Measurements from ENCODE around the gene ZHX3. TPM values are rescaled to one million over a fixed set of nuclear protein-coding genes. Genes with fewer than 3 reads are reported as not detected.

Gene ZHX3
- total RNA-seq, 4 donors from 2014 or later = 89.3 to 173 (median 156) TPM

DNA sequence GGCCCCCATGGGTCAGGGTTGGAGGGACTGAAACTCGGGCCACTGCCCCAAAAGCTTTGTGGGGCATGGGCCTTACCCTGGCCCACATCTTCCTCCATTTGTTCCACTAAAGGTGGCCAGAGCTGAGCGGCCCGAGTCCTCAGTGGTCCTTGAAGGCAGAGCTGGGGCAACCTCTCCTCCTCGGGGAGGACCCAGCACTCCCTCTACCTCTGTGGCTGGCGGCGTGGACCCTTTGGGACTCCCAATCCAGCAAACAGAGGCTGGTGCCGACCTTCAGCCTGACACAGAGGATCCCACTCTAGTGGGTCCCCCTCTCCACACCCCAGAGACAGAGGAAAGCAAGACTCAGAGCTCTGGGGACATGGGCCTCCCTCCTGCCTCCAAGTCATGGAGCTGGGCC, 32.4 kb upstream of the ZHX3 start:
- Histone ChIP-seq H3K27ac (replicated peaks in 1 of 4) (no peak overlapping the region), H3K4me1 (no peaks in the 10 kb centered on the region), H3K9me3 (no peaks in the 10 kb centered on the region), H3K27me3 (no peaks in the 10 kb centered on the region), H3K36me3 (peaks cover 3 to 82% (median 49%) of the 10 kb centered on the region in 4 donors), H3K4me3 (no peak overlapping the region)
- 100% methylated on average over 2 of the region's 7 CpGs for WGBS
- no peak for DNase-seq (ENCODE audit: extremely low spot score)
- TF ChIP-seq POLR2A (IDR thresholded peaks at IDR 0.05; ENCODE audit: low read depth) (no peak), EP300 (IDR thresholded peaks at IDR 0.05) (no peak), POLR2AphosphoS5 (IDR thresholded peaks at IDR 0.05) (no peak)
- TF ChIP-seq, protein P1, sequence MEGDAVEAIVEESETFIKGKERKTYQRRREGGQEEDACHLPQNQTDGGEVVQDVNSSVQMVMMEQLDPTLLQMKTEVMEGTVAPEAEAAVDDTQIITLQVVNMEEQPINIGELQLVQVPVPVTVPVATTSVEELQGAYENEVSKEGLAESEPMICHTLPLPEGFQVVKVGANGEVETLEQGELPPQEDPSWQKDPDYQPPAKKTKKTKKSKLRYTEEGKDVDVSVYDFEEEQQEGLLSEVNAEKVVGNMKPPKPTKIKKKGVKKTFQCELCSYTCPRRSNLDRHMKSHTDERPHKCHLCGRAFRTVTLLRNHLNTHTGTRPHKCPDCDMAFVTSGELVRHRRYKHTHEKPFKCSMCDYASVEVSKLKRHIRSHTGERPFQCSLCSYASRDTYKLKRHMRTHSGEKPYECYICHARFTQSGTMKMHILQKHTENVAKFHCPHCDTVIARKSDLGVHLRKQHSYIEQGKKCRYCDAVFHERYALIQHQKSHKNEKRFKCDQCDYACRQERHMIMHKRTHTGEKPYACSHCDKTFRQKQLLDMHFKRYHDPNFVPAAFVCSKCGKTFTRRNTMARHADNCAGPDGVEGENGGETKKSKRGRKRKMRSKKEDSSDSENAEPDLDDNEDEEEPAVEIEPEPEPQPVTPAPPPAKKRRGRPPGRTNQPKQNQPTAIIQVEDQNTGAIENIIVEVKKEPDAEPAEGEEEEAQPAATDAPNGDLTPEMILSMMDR (IDR thresholded peaks at IDR 0.05) = no peak
- intact Hi-C loops (cut with DNase I) = loop anchor here (10.0 kb wide), 1 partner anchor 385 kb away; no protein-coding TSS in a partner anchor

DNA sequence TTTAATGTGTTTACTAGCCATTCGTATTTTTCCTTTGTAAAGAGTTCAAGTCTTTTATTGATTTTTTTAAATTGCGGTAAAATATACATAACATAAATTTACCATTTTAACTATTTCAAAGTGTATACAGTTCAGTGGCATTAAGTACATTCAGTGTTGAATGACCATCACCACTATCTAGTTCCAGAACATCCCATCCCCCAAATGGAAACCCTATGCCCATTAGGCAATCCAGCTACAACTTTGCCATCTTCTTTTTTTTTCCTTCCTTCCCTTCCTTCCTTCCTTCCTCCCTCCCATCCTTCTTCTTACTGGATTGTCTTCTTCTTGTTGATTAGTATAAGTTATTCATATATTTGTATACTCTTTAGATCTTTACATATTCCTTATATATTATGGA, 31.7 kb upstream of the ZHX3 start:
- Histone ChIP-seq H3K27me3 (no peaks in the 10 kb centered on the region), H3K27ac (replicated peaks in 1 of 4) (no peak overlapping the region), H3K36me3 (peaks cover 3 to 78% (median 47%) of the 10 kb centered on the region in 4 donors), H3K4me1 (no peaks in the 10 kb centered on the region), H3K9me3 (no peaks in the 10 kb centered on the region), H3K4me3 (no peak overlapping the region)
- no peak for TF ChIP-seq EP300 (IDR thresholded peaks at IDR 0.05)
- TF ChIP-seq, protein P1 (IDR thresholded peaks at IDR 0.05) = no peak
- TF ChIP-seq POLR2A (IDR thresholded peaks at IDR 0.05; ENCODE audit: low read depth) = no peak
- no peak for TF ChIP-seq POLR2AphosphoS5 (IDR thresholded peaks at IDR 0.05)
- no peak for DNase-seq (ENCODE audit: extremely low spot score)
- intact Hi-C loops (cut with DNase I) = loop anchor here (10.0 kb wide), 1 partner anchor 384 kb away; no protein-coding TSS in a partner anchor
- WGBS = 83% methylated on average over 2 of the region's 2 CpGs

DNA sequence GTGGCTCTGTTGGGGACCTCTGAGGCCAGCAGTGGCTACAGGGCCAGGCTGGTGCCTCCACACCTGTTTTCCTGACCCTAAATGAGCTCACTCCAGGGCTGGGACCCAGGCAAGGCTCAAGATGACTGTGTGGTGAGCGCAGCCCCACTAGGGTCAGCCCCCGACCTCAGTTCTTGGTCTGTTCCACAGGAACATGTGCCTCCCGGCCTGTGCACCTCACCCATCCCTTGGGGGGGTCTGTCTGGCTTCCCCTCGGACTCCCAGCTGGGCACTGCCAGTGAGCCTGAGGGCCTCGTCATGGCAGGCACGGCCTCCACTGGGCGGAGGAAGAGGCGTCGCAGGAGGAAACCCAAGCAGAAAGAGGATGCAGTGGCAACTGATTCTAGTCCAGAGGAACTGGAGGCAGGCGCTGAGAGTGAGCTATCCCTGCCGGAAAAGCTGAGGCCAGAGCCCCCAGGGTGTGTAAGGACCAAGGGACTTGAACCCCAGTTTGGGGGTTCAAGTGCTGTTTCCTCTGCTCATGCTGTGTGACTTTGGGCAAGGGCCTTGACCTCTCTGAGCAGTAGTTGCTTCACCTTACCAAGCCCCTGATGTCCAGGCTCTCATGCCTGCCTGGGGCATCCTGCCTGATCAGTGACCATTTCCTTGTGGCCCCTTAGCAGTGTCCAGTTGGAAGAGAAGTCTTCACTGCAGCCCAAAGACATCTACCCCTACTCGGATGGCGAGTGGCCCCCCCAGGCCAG, 31.1 kb upstream of the ZHX3 start:
- no peaks in the 10 kb centered on the region for H3K9me3 ChIP-seq
- 89% methylated on average over 12 of the region's 13 CpGs for WGBS

DNA sequence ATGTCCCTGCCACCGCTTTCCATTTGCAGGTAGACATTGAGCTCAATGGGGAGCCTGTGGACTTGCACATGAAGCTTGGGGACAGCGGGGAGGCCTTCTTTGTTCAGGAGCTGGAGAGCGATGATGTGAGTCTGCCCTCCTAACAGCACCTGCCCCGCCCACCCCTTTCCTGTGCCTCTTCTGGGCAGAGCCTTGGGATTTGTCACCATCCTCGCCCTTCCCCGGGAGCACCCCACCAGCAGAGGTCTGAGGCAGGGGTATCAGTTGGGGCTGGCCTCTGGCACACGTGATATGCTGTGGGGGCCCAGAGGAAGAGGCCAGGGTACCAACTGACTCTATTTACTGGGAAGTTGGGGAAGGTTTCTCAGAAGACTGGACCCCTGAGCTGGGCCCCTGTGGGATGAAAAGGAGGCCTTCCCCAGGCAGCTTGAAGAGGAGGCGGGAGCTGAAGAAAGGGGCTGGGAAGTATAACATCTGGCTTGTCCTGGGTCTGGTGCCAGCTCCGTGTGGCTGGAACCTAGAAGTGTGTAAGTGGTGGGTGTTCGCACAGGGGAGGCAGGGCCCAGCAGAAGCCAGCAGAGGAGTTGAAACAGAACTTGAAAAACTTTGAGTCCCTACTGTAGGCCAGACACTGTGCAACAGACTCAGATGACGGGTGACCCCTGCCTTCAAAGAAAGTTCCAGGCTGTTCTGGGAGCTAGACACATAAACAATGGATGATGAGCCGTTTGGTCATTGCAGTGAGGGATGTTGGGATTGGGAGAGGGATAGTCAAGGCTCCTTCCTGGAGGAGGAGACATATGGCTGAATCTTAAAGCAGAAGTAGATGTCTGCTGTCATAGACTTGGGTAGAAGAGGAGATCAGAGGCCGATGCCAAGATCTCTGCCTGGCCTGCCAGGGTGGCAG, 30.2 kb upstream of the ZHX3 start:
- 83% methylated on average over 13 of the region's 13 CpGs for WGBS
- H3K9me3 ChIP-seq = no peaks in the 10 kb centered on the region
- no peak for DNase-seq (ENCODE audit: extremely low spot score)
- H3K4me3 ChIP-seq = no peak overlapping the region
- peaks cover 0 to 8% (median under 1%) of the 10 kb centered on the region in 4 donors for H3K4me1 ChIP-seq
- intact Hi-C loops (cut with DNase I) = loop anchor here (10.0 kb wide), 1 partner anchor 383 kb away; no protein-coding TSS in a partner anchor
- no peaks in the 10 kb centered on the region for H3K27me3 ChIP-seq
- peaks cover 3 to 70% (median 45%) of the 10 kb centered on the region in 4 donors for H3K36me3 ChIP-seq
- no peak for TF ChIP-seq POLR2A (IDR thresholded peaks at IDR 0.05; ENCODE audit: low read depth)
- no peak for TF ChIP-seq EP300 (IDR thresholded peaks at IDR 0.05)
- no peak for TF ChIP-seq POLR2AphosphoS5 (IDR thresholded peaks at IDR 0.05)
- TF ChIP-seq, protein P1 (IDR thresholded peaks at IDR 0.05) = no peak
- H3K27ac ChIP-seq (replicated peaks in 1 of 4) = no peak overlapping the region

More for the DNA sequence above, 31.1 kb upstream of the ZHX3 start:
- Histone ChIP-seq H3K4me1 (peaks cover 0 to under 1% (median 0%) of the 10 kb centered on the region in 4 donors), H3K36me3 (peaks cover 3 to 73% (median 47%) of the 10 kb centered on the region in 4 donors), H3K4me3 (no peak overlapping the region), H3K27me3 (no peaks in the 10 kb centered on the region), H3K27ac (replicated peaks in 1 of 4) (no peak overlapping the region)
- TF ChIP-seq, protein P1 (IDR thresholded peaks at IDR 0.05) = no peak
- TF ChIP-seq EP300 (IDR thresholded peaks at IDR 0.05) (no peak), POLR2AphosphoS5 (IDR thresholded peaks at IDR 0.05) (no peak), POLR2A (IDR thresholded peaks at IDR 0.05; ENCODE audit: low read depth) (no peak)
- no peak for DNase-seq (ENCODE audit: extremely low spot score)
- intact Hi-C loops (cut with DNase I) = loop anchor here (10.0 kb wide), 1 partner anchor 384 kb away; no protein-coding TSS in a partner anchor

Data from esophagus muscularis mucosa (tissue), 4 donors.